ENCODE results near the gene CLDN34. TPM values are rescaled to one million over a fixed set of nuclear protein-coding genes. Genes with fewer than 3 reads are reported as not detected.

The CLDN34 gene, protein sequence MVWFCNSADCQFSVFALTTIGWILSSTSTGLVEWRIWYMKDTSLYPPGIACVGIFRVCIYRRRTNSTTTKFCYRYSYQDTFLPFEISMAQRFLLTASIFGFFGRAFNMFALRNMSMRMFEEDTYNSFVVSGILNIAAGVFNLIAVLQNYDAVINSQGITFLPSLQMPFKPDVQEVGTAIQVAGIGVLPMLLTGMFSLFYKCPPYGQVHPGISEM
- not detected for total RNA-seq

DNA sequence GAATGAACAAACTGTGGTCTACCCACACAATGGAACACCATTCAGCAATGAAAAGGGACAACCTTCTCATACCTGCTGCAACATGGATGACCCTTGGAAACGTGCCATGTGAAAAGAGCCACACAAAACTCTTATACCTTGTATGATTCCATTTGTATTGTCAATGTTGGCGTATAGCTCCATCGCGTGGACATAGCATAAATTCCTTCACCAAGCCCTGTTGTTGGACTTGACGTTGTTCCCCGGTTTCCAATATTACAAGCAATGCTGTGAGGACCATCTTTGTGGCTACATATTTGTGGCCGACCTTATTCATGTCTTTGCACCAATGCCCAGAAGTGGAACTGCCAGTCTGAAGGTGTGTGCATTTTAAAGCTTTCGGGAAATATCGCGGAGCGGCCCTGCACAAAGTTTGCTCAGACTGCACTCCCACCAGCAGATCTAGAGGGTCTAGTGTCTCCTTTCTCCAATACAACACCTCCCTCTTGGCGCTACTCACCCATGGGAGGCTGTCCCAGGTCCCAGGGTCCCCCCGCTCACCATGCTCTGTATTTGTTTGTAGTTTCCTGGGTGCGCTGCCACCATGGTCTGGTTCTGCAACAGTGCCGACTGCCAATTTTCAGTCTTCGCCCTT lies at the start of gene CLDN34:
Gene CLDN34, plus strand, starts transcription at position 584 of the 634 bp plus-strand sequence. Its CDS starts 0 bp downstream, at position 584.
- Histone ChIP-seq H3K9me3 (no peaks in the 10 kb centered on the region), H3K4me3 (no peak within 1 kb of the TSS), H3K27me3 (no peaks in the 10 kb centered on the region), H3K4me1 (no peaks in the 10 kb centered on the region), H3K27ac (no peak within 1 kb of the TSS), H3K36me3 (no peaks in the 10 kb centered on the region)
- DNase-seq (ENCODE audit: low spot score in 2 of 2) = no peak
- TF ChIP-seq, protein P1, sequence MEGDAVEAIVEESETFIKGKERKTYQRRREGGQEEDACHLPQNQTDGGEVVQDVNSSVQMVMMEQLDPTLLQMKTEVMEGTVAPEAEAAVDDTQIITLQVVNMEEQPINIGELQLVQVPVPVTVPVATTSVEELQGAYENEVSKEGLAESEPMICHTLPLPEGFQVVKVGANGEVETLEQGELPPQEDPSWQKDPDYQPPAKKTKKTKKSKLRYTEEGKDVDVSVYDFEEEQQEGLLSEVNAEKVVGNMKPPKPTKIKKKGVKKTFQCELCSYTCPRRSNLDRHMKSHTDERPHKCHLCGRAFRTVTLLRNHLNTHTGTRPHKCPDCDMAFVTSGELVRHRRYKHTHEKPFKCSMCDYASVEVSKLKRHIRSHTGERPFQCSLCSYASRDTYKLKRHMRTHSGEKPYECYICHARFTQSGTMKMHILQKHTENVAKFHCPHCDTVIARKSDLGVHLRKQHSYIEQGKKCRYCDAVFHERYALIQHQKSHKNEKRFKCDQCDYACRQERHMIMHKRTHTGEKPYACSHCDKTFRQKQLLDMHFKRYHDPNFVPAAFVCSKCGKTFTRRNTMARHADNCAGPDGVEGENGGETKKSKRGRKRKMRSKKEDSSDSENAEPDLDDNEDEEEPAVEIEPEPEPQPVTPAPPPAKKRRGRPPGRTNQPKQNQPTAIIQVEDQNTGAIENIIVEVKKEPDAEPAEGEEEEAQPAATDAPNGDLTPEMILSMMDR (IDR thresholded peaks at IDR 0.05) = no peak
- intact Hi-C loops (cut with DNase I) = no loop called here

DNA sequence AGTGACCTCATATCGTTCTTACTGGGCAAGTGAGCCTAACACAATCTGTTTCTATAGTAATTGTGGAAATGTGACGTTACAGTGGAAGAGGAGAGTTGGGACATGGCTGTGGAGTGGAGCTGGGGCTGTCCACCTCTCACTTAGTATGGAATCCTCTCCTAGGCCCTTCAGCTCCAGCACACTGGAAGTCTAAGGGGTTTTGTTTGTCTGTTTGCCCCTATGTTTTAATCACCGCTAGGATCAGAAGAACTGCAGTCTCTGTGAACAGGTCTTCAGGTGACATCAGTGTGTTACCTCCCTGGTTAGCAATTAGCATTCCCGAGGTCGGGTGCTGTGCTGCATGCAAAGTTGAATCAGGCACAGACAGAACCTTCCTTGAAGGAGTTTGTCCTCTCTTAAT lies 49.3 kb upstream of the CLDN34 start:
- DNase-seq (ENCODE audit: low spot score in 2 of 2) = no peak
- no peaks in the 10 kb centered on the region for H3K4me1 ChIP-seq
- intact Hi-C loops (cut with DNase I) = no loop called here
- TF ChIP-seq, protein P1 (IDR thresholded peaks at IDR 0.05) = no peak
- no peak overlapping the region for H3K27ac ChIP-seq
- no peaks in the 10 kb centered on the region for H3K36me3 ChIP-seq
- no peak overlapping the region for H3K4me3 ChIP-seq
- no peaks in the 10 kb centered on the region for H3K27me3 ChIP-seq
- H3K9me3 ChIP-seq = no peaks in the 10 kb centered on the region

DNA sequence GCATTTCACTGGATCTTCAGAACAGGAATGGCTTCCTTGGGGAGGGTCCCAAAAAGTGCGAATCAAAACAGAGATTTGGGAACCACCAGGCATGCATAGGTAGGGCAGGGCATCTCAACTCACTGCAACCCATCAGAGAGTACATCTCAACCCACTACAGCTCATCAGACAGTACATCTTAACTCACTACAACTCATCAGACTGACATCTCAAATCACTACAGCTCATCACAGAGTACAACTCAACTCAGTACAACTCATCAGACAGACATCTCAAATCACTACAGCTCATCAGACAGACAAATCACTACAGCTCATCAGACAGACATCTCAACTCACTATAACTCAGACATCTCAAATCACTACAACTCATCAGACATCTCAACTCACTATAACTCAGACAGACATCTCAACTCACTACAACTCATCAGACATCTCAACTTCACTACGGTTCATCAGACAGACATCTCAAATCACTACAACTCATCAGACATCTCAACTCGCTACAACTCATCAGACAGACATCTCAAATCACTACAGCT lies 47.5 kb upstream of the CLDN34 start:
- intact Hi-C loops (cut with DNase I) = no loop called here
- Histone ChIP-seq H3K4me1 (no peaks in the 10 kb centered on the region), H3K36me3 (no peaks in the 10 kb centered on the region), H3K9me3 (no peaks in the 10 kb centered on the region), H3K27ac (no peak overlapping the region), H3K4me3 (no peak overlapping the region), H3K27me3 (no peaks in the 10 kb centered on the region)
- DNase-seq (ENCODE audit: low spot score in 2 of 2) = no peak
- TF ChIP-seq, protein P1 (IDR thresholded peaks at IDR 0.05) = no peak

DNA sequence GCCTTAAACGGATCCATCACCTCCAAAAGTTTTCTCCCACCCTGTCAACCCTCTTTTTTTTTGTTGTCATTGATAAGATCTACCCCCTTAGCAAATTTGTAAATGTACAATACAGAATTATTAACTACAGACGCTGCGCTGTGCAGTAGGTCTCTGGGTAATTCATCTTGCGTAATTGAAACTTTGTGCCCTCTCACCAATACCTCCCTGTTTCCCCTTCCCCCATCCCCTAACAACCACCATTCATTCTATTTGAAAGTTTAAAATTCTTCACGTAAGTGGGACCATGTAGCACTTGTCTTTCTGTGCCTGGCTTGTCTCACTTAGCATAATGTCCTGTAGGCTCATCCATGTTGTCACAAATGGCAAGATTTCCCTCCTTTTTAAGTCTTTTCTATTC lies 45.8 kb upstream of the CLDN34 start:
- Histone ChIP-seq H3K36me3 (no peaks in the 10 kb centered on the region), H3K9me3 (no peaks in the 10 kb centered on the region), H3K27me3 (no peaks in the 10 kb centered on the region), H3K27ac (no peak overlapping the region), H3K4me3 (no peak overlapping the region), H3K4me1 (no peaks in the 10 kb centered on the region)
- TF ChIP-seq, protein P1 (IDR thresholded peaks at IDR 0.05) = no peak
- no peak for DNase-seq (ENCODE audit: low spot score in 2 of 2)
- intact Hi-C loops (cut with DNase I) = no loop called here

DNA sequence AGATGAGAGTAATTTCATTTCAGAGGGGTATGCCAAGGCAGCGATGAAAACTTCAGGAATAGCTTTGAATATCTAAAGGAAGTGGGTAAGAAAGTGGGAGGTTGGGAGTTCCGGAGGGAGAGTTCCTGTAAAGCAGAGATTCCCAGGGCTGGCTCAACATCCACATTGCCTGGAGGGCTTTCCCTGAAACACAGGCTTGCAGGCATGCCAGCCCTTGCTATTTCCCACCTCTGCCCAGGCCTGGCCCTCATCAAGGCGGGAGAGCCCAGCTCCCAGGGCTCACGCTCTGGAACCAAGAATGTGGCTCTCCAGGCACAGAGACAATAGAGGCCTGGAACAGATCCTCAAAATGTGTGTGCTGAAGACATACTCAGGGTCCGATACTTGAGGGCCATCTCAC lies 43.8 kb upstream of the CLDN34 start:
- Histone ChIP-seq H3K36me3 (no peaks in the 10 kb centered on the region), H3K9me3 (no peaks in the 10 kb centered on the region), H3K27ac (no peak overlapping the region), H3K27me3 (no peaks in the 10 kb centered on the region), H3K4me1 (no peaks in the 10 kb centered on the region), H3K4me3 (no peak overlapping the region)
- intact Hi-C loops (cut with DNase I) = no loop called here
- TF ChIP-seq, protein P1 (IDR thresholded peaks at IDR 0.05) = no peak
- no peak for DNase-seq (ENCODE audit: low spot score in 2 of 2)
